Pulmonary artery endothelial cell (primary cell): Measurements from ENCODE around the gene PRKG1. TPM values are rescaled to one million over a fixed set of nuclear protein-coding genes. Genes with fewer than 3 reads are reported as not detected.
"Not testable (repeated sequence)": the region's sequence is repeated elsewhere in the genome, so short reads cannot be mapped to it uniquely, and the experiment has no call there.

Experiments used
- DNase-seq: peaks from one replicate; pipeline ENCODE4 v3.0.0-alpha.2; 2011; ENCODE audit warnings: low read depth, low spot score
- total RNA-seq: library from RNA; depleted of rRNA; stranded (reverse); fragments of >200 nt; gene quantifications from 2 replicates; pipeline ENCODE4 v1.2.3, GENCODE V29; 2014

The PRKG1 gene
- total RNA-seq, 1 donor from 2014 or later: 1.3 TPM

- no peak for DNase-seq
Measured at GRCh38 chr10:51269821-51270220, 195.5 kb downstream of the PRKG1 start.

DNA sequence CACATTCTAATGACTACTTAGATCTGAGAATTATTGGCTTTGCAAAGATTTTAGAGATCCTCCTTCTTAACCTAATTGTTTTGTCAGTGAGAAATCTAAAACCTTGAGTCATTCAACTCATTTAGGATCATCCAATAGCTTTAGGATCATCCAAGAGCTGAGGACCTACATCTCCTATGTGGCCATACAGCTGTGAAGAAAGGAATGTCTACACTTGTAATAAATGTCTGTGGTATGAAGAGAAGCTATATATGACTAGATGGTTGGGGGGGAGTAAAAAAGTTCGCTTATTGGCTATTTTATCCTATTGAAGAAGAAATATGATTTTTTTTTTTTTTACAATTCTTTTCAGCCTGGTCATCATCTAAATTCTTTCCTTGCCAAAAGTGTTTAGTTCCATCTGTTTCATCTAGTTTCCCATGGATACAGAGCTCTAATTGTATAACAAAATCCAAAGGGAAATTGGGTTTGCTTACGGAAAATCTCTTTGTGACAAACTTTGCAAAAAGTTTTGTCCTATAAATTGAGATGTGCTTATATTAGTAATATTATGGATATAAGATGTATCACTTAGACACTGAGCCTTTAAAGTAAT is 196.7 kb downstream of the PRKG1 start:
- no peak for DNase-seq

GRCh38 chr10:51272099-51272498 is 197.8 kb downstream of the PRKG1 start:
- DNase-seq: not testable (repeated sequence)

- DNase-seq: no peak
Measured at GRCh38 chr10:51272555-51272954, 198.3 kb downstream of the PRKG1 start.

DNA sequence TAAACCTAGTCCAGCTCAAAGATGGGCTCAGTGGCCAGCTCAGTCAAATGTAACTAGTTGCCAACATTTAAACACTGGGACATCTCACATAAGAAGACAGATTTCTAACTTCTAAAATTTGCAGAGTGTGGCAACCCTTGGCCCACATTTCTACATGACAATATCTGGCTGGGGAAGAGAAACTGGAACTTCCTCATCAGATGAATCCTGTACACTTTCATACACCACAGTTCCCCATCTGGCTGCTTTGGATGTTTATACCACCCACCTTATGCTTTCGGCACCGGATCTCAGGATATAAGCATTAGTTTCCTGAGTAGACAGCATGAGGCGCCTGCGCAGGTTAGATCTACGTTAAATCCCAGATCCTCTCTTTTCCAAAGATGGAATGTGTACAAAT is 199.3 kb downstream of the PRKG1 start:
- no peak for DNase-seq

- not testable (repeated sequence) for DNase-seq
Measured at GRCh38 chr10:51276097-51276496, 201.8 kb downstream of the PRKG1 start.

DNA sequence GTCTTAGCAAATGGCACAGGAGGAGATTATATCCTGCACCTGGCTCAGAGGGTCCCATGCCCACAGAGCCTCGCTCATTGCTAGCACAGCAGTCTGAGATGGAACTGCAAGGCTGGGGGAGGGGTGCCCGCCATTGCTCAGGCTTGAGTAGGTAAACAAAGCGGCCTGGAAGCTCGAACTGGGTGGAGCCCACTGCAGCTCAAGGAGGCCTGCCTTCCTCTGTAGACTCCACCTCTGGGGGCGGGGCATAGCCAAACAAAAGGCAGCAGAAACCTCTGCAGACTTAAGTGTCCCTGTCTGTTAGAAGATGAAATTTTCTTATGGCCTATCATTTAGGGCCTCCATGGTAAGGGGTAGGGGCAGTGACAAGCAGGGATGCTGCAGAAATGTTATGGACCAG is 207.1 kb downstream of the PRKG1 start:
- not testable (repeated sequence) for DNase-seq

GRCh38 chr10:51285601-51286000 is 211.3 kb downstream of the PRKG1 start:
- no peak for DNase-seq

GRCh38 chr10:51288511-51288910 is 214.2 kb downstream of the PRKG1 start:
- DNase-seq: no peak

- DNase-seq: no peak
Measured at GRCh38 chr10:51289519-51289918, 215.2 kb downstream of the PRKG1 start.

DNA sequence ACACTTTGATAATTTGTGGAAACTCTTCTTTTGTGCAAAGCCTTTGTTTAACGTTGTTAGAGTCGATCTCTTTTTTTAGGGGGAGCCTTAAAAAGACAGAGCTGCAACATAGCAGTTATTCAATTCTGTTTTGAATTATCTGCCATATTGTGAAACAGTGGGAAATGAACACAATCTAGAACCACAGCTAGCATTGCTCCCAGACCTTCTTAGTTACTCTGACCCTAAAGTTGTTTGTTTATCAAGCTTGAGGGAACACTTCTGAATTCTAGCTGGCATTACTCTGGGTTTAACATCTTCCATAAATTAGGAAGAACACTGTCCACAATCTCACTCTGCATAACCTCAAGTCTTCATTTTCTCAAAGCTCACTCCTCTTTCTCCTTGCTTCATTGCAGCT is 217.7 kb downstream of the PRKG1 start:
- DNase-seq: no peak

- no peak for DNase-seq
Measured at GRCh38 chr10:51297438-51297837, 223.2 kb downstream of the PRKG1 start.

DNA sequence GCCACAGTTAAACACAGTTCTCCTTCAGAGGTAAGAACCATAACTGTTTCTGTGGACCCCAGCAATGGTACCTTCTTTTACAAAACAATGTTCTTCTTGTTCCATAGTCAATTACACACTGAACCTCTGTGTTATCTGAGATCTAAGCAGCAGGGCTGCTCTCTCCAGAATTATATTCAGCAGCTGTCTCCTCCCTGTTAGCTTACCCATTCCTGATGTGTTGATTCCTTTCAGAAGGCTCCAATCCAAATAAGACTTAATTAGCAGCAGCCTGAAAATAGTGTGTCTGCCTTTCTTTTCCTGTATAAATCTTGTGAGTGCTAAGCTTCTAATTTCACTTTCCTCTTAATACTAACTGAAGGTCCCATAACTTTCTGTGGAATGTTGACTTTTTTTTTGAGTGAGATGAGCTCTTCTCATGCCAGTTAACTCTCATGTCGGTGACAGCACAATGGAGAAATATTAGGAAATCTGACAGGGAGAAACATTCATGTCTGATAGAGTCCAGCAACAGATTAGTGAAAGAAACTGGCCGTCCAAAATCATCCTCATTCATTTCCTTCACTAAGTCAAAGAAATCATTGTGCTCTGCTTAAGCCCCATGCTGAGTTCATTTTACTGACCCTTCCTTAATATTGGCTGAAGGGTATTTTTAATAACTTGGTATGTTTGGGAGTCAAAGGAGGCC is 226.5 kb downstream of the PRKG1 start:
- no peak for DNase-seq

GRCh38 chr10:51301644-51302043 is 227.4 kb downstream of the PRKG1 start:
- DNase-seq: no peak

DNA sequence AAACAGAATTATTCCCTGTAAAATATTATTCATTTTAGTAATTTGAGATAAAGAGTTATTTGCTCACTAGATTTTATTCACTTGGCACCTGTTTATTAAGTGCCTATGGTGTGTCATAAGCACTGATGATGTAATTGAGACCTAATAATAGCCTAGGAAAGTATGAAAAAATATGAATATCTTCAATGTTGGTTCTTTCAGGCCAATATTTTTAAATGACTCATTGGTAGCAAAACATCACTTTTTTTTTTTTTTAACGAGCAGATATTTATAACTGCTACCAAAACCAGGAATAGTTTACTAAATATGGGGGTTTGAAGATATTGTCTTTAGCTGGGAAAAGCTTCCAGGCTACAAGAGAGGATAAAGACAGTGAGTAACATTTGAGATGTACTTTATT is 228.0 kb downstream of the PRKG1 start:
- no peak for DNase-seq

- no peak for DNase-seq
Measured at GRCh38 chr10:51308116-51308515, 233.8 kb downstream of the PRKG1 start.

- DNase-seq: no peak
Measured at GRCh38 chr10:51311228-51311627, 236.9 kb downstream of the PRKG1 start.

GRCh38 chr10:51312817-51313216 is 238.5 kb downstream of the PRKG1 start:
- DNase-seq: no peak

GRCh38 chr10:51313251-51313650 is 239.0 kb downstream of the PRKG1 start:
- DNase-seq: no peak

DNA sequence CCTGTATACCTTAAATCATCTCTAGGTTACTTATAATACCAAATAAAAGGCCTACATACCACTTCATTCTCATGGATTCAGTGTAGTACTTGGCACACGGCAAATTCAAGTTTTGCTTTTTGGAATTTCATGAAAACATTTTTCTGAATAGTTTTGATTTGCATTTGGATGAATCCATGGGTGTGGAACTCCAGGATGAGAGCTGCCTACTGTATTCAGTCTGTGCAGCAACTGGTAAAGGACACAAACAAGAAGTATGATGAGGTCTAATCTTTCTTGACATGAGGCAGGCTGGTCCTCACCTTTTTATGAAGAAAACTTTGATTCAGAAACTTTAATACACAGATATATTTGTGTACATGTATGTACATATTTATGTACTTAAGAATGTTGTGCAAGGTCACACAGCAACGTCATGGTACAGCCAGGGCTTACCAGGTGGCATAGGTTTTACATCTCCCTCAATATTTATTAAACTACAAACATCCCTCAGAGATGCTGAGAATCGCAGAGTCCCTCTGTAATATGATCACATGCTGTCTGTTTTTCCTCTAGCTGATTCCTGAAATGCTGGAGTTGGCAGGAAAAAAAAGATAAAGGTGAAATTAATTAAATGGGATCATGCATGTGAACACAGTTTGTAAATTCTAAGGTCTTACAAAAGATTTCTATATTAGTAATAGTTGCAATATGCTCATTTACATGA is 239.6 kb downstream of the PRKG1 start:
- no peak for DNase-seq

- DNase-seq: no peak
Measured at GRCh38 chr10:51314481-51314880, 240.2 kb downstream of the PRKG1 start.

- DNase-seq: no peak
Measured at GRCh38 chr10:51318399-51319172, 244.3 kb downstream of the PRKG1 start.
